Type B pancreatic cell (in vitro differentiated cells): Measurements from ENCODE around the gene PARD3. TPM values are rescaled to one million over a fixed set of nuclear protein-coding genes. Genes with fewer than 3 reads are reported as not detected.
"Not testable (repeated sequence)": the region's sequence is repeated elsewhere in the genome, so short reads cannot be mapped to it uniquely, and the experiment has no call there.

Source experiments
- DNase-seq: peaks from one replicate; pipeline ENCODE4 v3.0.0; 2021; ENCODE audit warnings: mixed read lengths; ENCODE audit not compliant: unreplicated experiment; ENCODE audit errors: extremely low spot score
- H3K27ac Mint-ChIP-seq: 2 replicates; pipeline ENCODE4 v1.8.0; 2021; ENCODE audit warnings: mild to moderate bottlenecking, mixed read lengths
- H3K27me3 Mint-ChIP-seq: 2 replicates; pipeline ENCODE4 v1.8.0; 2021; ENCODE audit warnings: mixed read lengths
- H3K36me3 Mint-ChIP-seq: 2 replicates; pipeline ENCODE4 v1.8.0; 2021; ENCODE audit warnings: mixed read lengths
- H3K4me1 Mint-ChIP-seq: one replicate; pipeline ENCODE4 v1.8.0; 2021; ENCODE audit warnings: mixed read lengths; ENCODE audit not compliant: unreplicated experiment
- H3K4me3 Mint-ChIP-seq: 2 replicates; pipeline ENCODE4 v1.8.0; 2021; ENCODE audit warnings: mild to moderate bottlenecking, mixed read lengths
- H3K9me3 Mint-ChIP-seq: 2 replicates; pipeline ENCODE4 v1.8.0; 2021; ENCODE audit warnings: mixed read lengths
- total RNA-seq: library from RNA; stranded (reverse); gene quantifications from 2 replicates; pipeline ENCODE4 v1.2.1, GENCODE V29; 2021; ENCODE audit warnings: low replicate concordance
- TF ChIP-seq, protein P1 (sequence below): fragments of 200-600 bp; sonication (generic); conservative IDR thresholded peaks from 2 replicates; pipeline ENCODE4 v1.5.0; 2021; ENCODE audit warnings: antibody characterized with exemption, mild to moderate bottlenecking

The PARD3 gene
- total RNA-seq, 1 donor from 2014 or later = 52.3 TPM

DNA sequence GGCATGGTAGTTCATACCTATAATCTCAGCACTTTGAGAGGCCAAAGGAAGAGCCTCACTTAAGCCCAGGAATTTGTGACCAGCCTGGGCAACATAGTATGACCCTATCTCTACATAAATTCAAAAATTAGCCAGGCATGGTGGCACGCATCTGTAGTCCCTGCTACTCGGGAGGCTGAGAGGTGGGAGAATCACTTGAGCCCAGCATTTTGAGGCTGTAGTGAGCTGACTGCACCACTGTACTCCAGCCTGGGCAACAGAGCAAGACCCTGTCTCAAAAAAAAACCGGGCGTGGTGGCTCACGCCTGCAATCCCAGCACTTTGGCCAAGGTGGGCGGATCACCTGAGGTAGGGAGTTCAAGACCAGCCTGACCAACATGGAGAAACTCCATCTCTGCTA, 19.8 kb downstream of the PARD3 start:
- no peaks in the 10 kb centered on the region for H3K9me3 Mint-ChIP-seq
- no peak for DNase-seq
- peaks cover 13% of the 10 kb centered on the region for H3K36me3 Mint-ChIP-seq
- H3K27ac Mint-ChIP-seq = no peak overlapping the region
- H3K27me3 Mint-ChIP-seq = no peaks in the 10 kb centered on the region
- no peak overlapping the region for H3K4me3 Mint-ChIP-seq
- TF ChIP-seq, protein P1, sequence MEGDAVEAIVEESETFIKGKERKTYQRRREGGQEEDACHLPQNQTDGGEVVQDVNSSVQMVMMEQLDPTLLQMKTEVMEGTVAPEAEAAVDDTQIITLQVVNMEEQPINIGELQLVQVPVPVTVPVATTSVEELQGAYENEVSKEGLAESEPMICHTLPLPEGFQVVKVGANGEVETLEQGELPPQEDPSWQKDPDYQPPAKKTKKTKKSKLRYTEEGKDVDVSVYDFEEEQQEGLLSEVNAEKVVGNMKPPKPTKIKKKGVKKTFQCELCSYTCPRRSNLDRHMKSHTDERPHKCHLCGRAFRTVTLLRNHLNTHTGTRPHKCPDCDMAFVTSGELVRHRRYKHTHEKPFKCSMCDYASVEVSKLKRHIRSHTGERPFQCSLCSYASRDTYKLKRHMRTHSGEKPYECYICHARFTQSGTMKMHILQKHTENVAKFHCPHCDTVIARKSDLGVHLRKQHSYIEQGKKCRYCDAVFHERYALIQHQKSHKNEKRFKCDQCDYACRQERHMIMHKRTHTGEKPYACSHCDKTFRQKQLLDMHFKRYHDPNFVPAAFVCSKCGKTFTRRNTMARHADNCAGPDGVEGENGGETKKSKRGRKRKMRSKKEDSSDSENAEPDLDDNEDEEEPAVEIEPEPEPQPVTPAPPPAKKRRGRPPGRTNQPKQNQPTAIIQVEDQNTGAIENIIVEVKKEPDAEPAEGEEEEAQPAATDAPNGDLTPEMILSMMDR = no peak
- H3K4me1 Mint-ChIP-seq = peaks cover 38% of the 10 kb centered on the region

DNA sequence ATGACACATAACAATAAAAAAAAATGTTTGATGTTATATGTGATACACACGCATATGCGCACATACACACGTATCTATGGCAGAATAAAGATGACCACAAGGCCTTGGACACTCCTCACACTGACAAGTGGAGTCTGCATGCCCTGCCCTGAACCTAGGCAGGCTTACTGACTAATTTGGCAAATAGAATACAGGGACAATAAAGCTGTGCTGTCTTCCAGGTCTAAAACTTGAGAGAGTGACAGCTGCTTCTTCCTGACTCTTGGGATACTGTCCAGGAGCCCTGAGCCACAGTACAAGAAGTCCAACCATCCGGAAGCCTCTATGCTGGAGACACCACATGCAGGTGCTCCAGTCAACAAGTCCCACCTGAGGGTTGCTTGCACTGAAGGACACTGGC, 20.3 kb downstream of the PARD3 start:
- no peaks in the 10 kb centered on the region for H3K9me3 Mint-ChIP-seq
- peaks cover 43% of the 10 kb centered on the region for H3K4me1 Mint-ChIP-seq
- TF ChIP-seq, protein P1 = no peak
- no peak overlapping the region for H3K27ac Mint-ChIP-seq
- no peak for DNase-seq
- no peak overlapping the region for H3K4me3 Mint-ChIP-seq
- H3K27me3 Mint-ChIP-seq = no peaks in the 10 kb centered on the region
- H3K36me3 Mint-ChIP-seq = peaks cover 13% of the 10 kb centered on the region

- DNase-seq, H3K4me3 Mint-ChIP-seq, H3K9me3 Mint-ChIP-seq, H3K27me3 Mint-ChIP-seq, H3K27ac Mint-ChIP-seq: not testable (repeated sequence)
- Mint-ChIP-seq H3K4me1 (peaks cover 44% of the 10 kb centered on the region), H3K36me3 (peaks cover 13% of the 10 kb centered on the region)
Measured at GRCh38 chr10:34793581-34793980, 21.5 kb downstream of the PARD3 start.

GRCh38 chr10:34792881-34793280, 22.2 kb downstream of the PARD3 start:
- Mint-ChIP-seq H3K9me3 (no peaks in the 10 kb centered on the region), H3K36me3 (peaks cover 9% of the 10 kb centered on the region), H3K4me1 (peaks cover 39% of the 10 kb centered on the region), H3K27me3 (no peaks in the 10 kb centered on the region), H3K27ac (no peak overlapping the region), H3K4me3 (no peak overlapping the region)
- TF ChIP-seq, protein P1 = no peak
- no peak for DNase-seq

- TF ChIP-seq, protein P1 = no peak
- no peak for DNase-seq
- no peaks in the 10 kb centered on the region for H3K27me3 Mint-ChIP-seq
- no peaks in the 10 kb centered on the region for H3K9me3 Mint-ChIP-seq
- H3K36me3 Mint-ChIP-seq = peaks cover 3% of the 10 kb centered on the region
- no peak overlapping the region for H3K4me3 Mint-ChIP-seq
- no peak overlapping the region for H3K27ac Mint-ChIP-seq
- H3K4me1 Mint-ChIP-seq = peaks cover 33% of the 10 kb centered on the region
Measured at GRCh38 chr10:34791947-34792346, 23.1 kb downstream of the PARD3 start.

DNA sequence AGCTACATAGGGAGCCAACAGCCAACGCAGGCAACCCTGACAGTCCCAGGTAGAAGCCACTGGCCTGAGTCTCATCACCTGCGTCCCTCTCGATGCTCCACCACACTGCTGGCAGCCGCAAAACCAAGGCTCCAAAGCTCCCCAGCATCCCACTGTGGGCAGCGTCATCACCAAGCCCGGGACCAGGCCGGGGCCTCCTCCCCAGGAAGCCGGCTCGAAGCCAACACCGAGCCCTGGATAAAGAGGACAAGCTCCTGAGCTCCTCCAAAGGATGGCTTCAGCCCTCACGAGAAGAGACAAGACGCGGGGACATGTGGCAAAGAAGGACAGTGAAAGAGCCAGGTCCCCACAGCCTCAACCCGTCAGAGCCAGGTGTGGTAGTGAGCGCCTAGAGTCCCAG, 23.9 kb downstream of the PARD3 start:
- H3K4me3 Mint-ChIP-seq = no peak overlapping the region
- H3K9me3 Mint-ChIP-seq = no peaks in the 10 kb centered on the region
- no peak for DNase-seq
- peaks cover 3% of the 10 kb centered on the region for H3K36me3 Mint-ChIP-seq
- TF ChIP-seq, protein P1 = no peak
- H3K4me1 Mint-ChIP-seq = peaks cover 35% of the 10 kb centered on the region
- H3K27ac Mint-ChIP-seq = no peak overlapping the region
- no peaks in the 10 kb centered on the region for H3K27me3 Mint-ChIP-seq
